Adrenal gland (tissue), 5 donors: Measurements from ENCODE around the gene KHSRP.

Experiments used
- CTCF ChIP-seq, 6 experiments: fragments of 450-650 bp in 4 of 6; fragments of 200-600 bp in 2 of 6; sonication (generic) in 1 of 6; IDR thresholded peaks; 1 replicate in 5 of 6; 2 replicates in 1 of 6; pipeline versions ENCODE4 v1.5.1 to v1.8.0; 2016 to 2021; ENCODE audit warnings: antibody characterized with exemption in 6 of 6, mild to moderate bottlenecking in 2 of 6, moderate library complexity in 1 of 6
- POLR2A ChIP-seq, 2 donors: fragments of 450-650 bp; IDR thresholded peaks; one replicate each; pipeline ENCODE4 v1.6.1; 2017; ENCODE audit warnings: antibody characterized with exemption in 2 of 2, mild to moderate bottlenecking in 2 of 2, moderate library complexity in 1 of 2
- donor health status: DM: no; HTN: no; CAD: no.

GRCh38 chr19:6402058-6402457, 22.6 kb downstream of the KHSRP start:
- TF ChIP-seq POLR2A (IDR thresholded peaks at IDR 0.05) = no peak
- TF ChIP-seq CTCF (IDR thresholded peaks at IDR 0.05) = no peak
